Endothelial cell of umbilical vein (primary cell): ENCODE data around the gene COQ7. TPM values are rescaled to one million over a fixed set of nuclear protein-coding genes. Genes with fewer than 3 reads are reported as not detected.

ENCODE experiments used
- BruUV-seq: library from RNA; stranded (reverse); fragments of 400-500 nt; replicated peaks from 2 replicates; lab custom pipeline; 2021; lab: Mats Ljungman, UMichigan
- CTCF ChIA-PET: fragments of 300-600, 350-600 bp; sonication (Branson Sonifier 250); formaldehyde crosslinking; loops from one replicate; lab custom pipeline; 2021; ENCODE audit warnings: antibody characterized with exemption, inconsistent platforms; lab: Charles Lee
- POLR2A ChIA-PET: fragments of 300-600, 350-600 bp; sonication (Branson Sonifier 250); formaldehyde crosslinking; loops from one replicate; lab custom pipeline; 2021; ENCODE audit warnings: antibody characterized with exemption, inconsistent platforms; lab: Charles Lee
- DNase-seq: peaks from one replicate; pipeline ENCODE4 v3.0.0-alpha.2; 2011; ENCODE audit warnings: low read depth, low spot score
- FAIRE-seq: peaks from 2 replicates; lab custom pipeline; 2011; peaks lifted over from hg19 to GRCh38; lab: Jason Lieb, UNC
- H2AFZ ChIP-seq: 2 replicates; pipeline ENCODE4 v1.6.0; 2012; ENCODE audit warnings: low read depth, low read length, control low read depth, inconsistent platforms
- H3K27ac ChIP-seq: 2 replicates; pipeline ENCODE4 v1.5.1; 2011; ENCODE audit warnings: low read depth, mild to moderate bottlenecking, control low read depth, low read length, moderate library complexity; ENCODE audit not compliant: insufficient read depth
- H3K27me3 ChIP-seq, 2 experiments: 2 replicates each; pipeline versions ENCODE4 v1.6.0 to v1.6.1; 2011; ENCODE audit warnings: low read length in 2 of 2, mixed read lengths in 1 of 2; ENCODE audit not compliant: control insufficient read depth in 2 of 2, insufficient read depth in 2 of 2
- H3K36me3 ChIP-seq, 2 experiments: 2 replicates in 1 of 2; 3 replicates in 1 of 2; pipeline ENCODE4 v1.5.1; 2011; ENCODE audit warnings: low read length in 2 of 2, mild to moderate bottlenecking in 1 of 2, moderate library complexity in 1 of 2; ENCODE audit not compliant: control insufficient read depth in 2 of 2, insufficient read depth in 2 of 2; ENCODE audit errors: extremely low read depth in 1 of 2
- H3K4me1 ChIP-seq: 3 replicates; pipeline ENCODE4 v1.5.1; 2011; ENCODE audit warnings: mild to moderate bottlenecking, low read length; ENCODE audit not compliant: control insufficient read depth, insufficient read depth; ENCODE audit errors: extremely low read depth
- H3K4me2 ChIP-seq: 2 replicates; pipeline ENCODE4 v1.6.1; 2011; ENCODE audit warnings: low read length, control low read depth, mixed read lengths; ENCODE audit not compliant: insufficient read depth
- H3K4me3 ChIP-seq, 3 experiments: fragments of 200-600 bp in 1 of 3; sonication (generic), shearing (Covaris generic) in 1 of 3; replicated peaks in 1 of 3; 2 replicates each; pipeline ENCODE4 v1.5.1; 2011 to 2016; ENCODE audit warnings: control low read depth in 3 of 3, low read length in 3 of 3, mild to moderate bottlenecking in 2 of 3, inconsistent platforms in 1 of 3, low read depth in 1 of 3, moderate library complexity in 1 of 3; ENCODE audit not compliant: insufficient read depth in 1 of 3
- H3K79me2 ChIP-seq: 2 replicates; pipeline ENCODE4 v1.6.0; 2012; ENCODE audit warnings: low read length, inconsistent platforms; ENCODE audit not compliant: control insufficient read depth, insufficient read depth
- H3K9ac ChIP-seq: replicated peaks from 2 replicates; pipeline ENCODE3; 2011; ENCODE audit warnings: low read length, control low read depth; ENCODE audit not compliant: insufficient read depth; ENCODE audit errors: extremely low read depth
- H3K9me1 ChIP-seq: replicated peaks from 3 replicates; pipeline ENCODE4 v1.6.0; 2011; ENCODE audit warnings: mild to moderate bottlenecking, low read length; ENCODE audit not compliant: control insufficient read depth, insufficient read depth; ENCODE audit errors: extremely low read depth
- H3K9me3 ChIP-seq: replicated peaks from 2 replicates; pipeline ENCODE4 v1.5.1; 2012; ENCODE audit warnings: low read length, inconsistent platforms; ENCODE audit not compliant: control insufficient read depth, insufficient read depth
- H4K20me1 ChIP-seq: replicated peaks from 2 replicates; pipeline ENCODE3; 2011; ENCODE audit warnings: mild to moderate bottlenecking, low read length; ENCODE audit not compliant: control insufficient read depth, insufficient read depth; ENCODE audit errors: extremely low read depth
- CTCF ChIP-seq, 2 donors: IDR thresholded peaks; 1 replicate in 1 of 2; 2 replicates in 1 of 2; pipeline ENCODE4 v1.5.1; 2011; ENCODE audit warnings: low read length in 2 of 2, mild to moderate bottlenecking in 2 of 2, moderate library complexity in 2 of 2, control low read depth in 1 of 2, inconsistent platforms in 1 of 2, low read depth in 1 of 2; ENCODE audit not compliant: insufficient read depth in 1 of 2; ENCODE audit errors: extremely low read depth in 1 of 2
- EZH2 ChIP-seq: IDR thresholded peaks from 2 replicates; pipeline ENCODE4 v1.6.1; 2012; ENCODE audit warnings: borderline replicate concordance, low read depth, mild to moderate bottlenecking, moderate library complexity, low read length, inconsistent platforms; ENCODE audit not compliant: severe bottlenecking
- FOS ChIP-seq: IDR thresholded peaks from 2 replicates; pipeline ENCODE4 v1.6.1; 2011; ENCODE audit warnings: mild to moderate bottlenecking, low read length, moderate library complexity, borderline replicate concordance; ENCODE audit not compliant: insufficient read depth
- GATA2 ChIP-seq: IDR thresholded peaks from 2 replicates; pipeline ENCODE4 v1.7.0; 2011; ENCODE audit warnings: low read depth, mild to moderate bottlenecking, moderate library complexity, mixed read lengths, low read length; ENCODE audit not compliant: insufficient read length, insufficient read depth
- JUN ChIP-seq: IDR thresholded peaks from 2 replicates; pipeline ENCODE4 v1.6.1; 2011; ENCODE audit warnings: borderline replicate concordance, low read depth; ENCODE audit not compliant: insufficient read length, insufficient read depth
- MAX ChIP-seq: IDR thresholded peaks from 2 replicates; pipeline ENCODE4 v1.6.1; 2011; ENCODE audit not compliant: insufficient read depth, insufficient read length
- MYC ChIP-seq: IDR thresholded peaks from one replicate; pipeline ENCODE4 v1.6.1; 2011; ENCODE audit warnings: mild to moderate bottlenecking, low read depth, low read length
- POLR2A ChIP-seq: IDR thresholded peaks from 2 replicates; pipeline ENCODE4 v1.6.1; 2012; ENCODE audit warnings: low read depth, mild to moderate bottlenecking, control low read depth, low read length
- POLR2AphosphoS5 ChIP-seq: IDR thresholded peaks from 2 replicates; pipeline ENCODE4 v1.6.1; 2012; ENCODE audit warnings: low read depth, mild to moderate bottlenecking, control low read depth, low read length, moderate library complexity; ENCODE audit not compliant: insufficient read depth
- dilution Hi-C: fragments of 300-500 bp; cut with MboI; formaldehyde crosslinking; loops from one replicate; pipeline ENCODE4 v1.15.0; 2019; ENCODE audit warnings: low sequenced_read_pairs; ENCODE audit not compliant: extremely low pct_ligation_motif_present
- intact Hi-C: fragments of 100-400 bp; cut with micrococcal nuclease; formaldehyde crosslinking; loops from one replicate; pipeline ENCODE4 v1.10.0; 2022
- polyA plus RNA-seq, 4 experiments: library from polyadenylated mRNA; depleted of rRNA in 3 of 4; stranded (reverse) in 3 of 4; unstranded in 1 of 4; fragments of >200 nt; gene quantifications; 2 replicates each; pipeline versions ENCODE4 v1.2.1 to v1.2.3, GENCODE V29; 2011 to 2012; ENCODE audit warnings: missing spikeins in 1 of 4
- total RNA-seq: library from RNA; stranded (reverse); gene quantifications from 2 replicates; pipeline ENCODE4 v1.2.3, GENCODE V29; 2021

The COQ7 gene
- total and polyA plus RNA-seq, 2 donors (not counting 3 experiments of a cell fraction or from before 2014, with no cell fraction given): 12.9 to 24.2 TPM

GRCh38 chr16:19110537-19111360 lies 43.3 kb downstream of the COQ7 start:
- no peaks in the 10 kb centered on the region for H3K9me3 ChIP-seq
- no peak overlapping the region for H3K4me2 ChIP-seq
- FAIRE-seq: no peak
- H3K36me3 ChIP-seq: peaks cover 0 to 4% of the 10 kb centered on the region in 2 experiments
- H3K27me3 ChIP-seq: no peaks in the 10 kb centered on the region
- dilution Hi-C loops (loop anchor here (25.0 kb wide), 1 partner anchor 323 kb away; the partner anchor contains the start of gene RPS15A), intact Hi-C loops (loop anchor here (5.0 to 10.0 kb wide), 2 partner anchors 72 to 306 kb away; partner anchors contain the start of gene ARL6IP1)
- no peaks in the 10 kb centered on the region for H4K20me1 ChIP-seq
- H2AFZ ChIP-seq: no peak overlapping the region
- no peak for TF ChIP-seq GATA2
- TF ChIP-seq JUN: no peak
- TF ChIP-seq FOS: no peak
- no peak for TF ChIP-seq POLR2AphosphoS5
- TF ChIP-seq POLR2A: no peak
- TF ChIP-seq MYC: no peak
- TF ChIP-seq CTCF (IDR thresholded peaks at IDR 0.05; ENCODE audit: extremely low read depth in 1 of 2, insufficient read depth in 1 of 2, low read depth in 1 of 2, low read length in 2 of 2): no peak
- no peak for TF ChIP-seq MAX
- TF ChIP-seq EZH2: no peak
- no peak overlapping the region for H3K4me3 ChIP-seq
- ChIA-PET CTCF (interaction anchor here (1.4 to 1.7 kb wide), 3 partner anchors 15 to 392 kb away, joined by 4 read pairs; no protein-coding TSS in a partner anchor), POLR2A (interaction anchor here (0.6 kb wide), 1 partner anchor 13 kb away, joined by 4 read pairs; no protein-coding TSS in a partner anchor)
- H3K4me1 ChIP-seq: peaks cover 29% of the 10 kb centered on the region
- peaks cover 16% of the 10 kb centered on the region for H3K79me2 ChIP-seq
- BruUV-seq: no TSS peak
- no peaks in the 10 kb centered on the region for H3K9me1 ChIP-seq
- H3K9ac ChIP-seq: no peak overlapping the region
- DNase-seq: no peak
- H3K27ac ChIP-seq: no peak overlapping the region
